H9 (cell line): ENCODE measurements around the gene BEST1. TPM values are rescaled to one million over a fixed set of nuclear protein-coding genes. Genes with fewer than 3 reads are reported as not detected.

ENCODE experiments used
- DNase-seq: peaks from one replicate; pipeline ENCODE4 v3.0.0-alpha.2; 2017
- H2AFZ ChIP-seq: one replicate; pipeline ENCODE4 v1.6.1; 2013; ENCODE audit warnings: mild to moderate bottlenecking, low read length, control low read depth, moderate library complexity
- H2AK5ac ChIP-seq: 2 replicates; pipeline ENCODE4 v1.6.1; 2013; ENCODE audit warnings: low read length, control low read depth, mixed read lengths; ENCODE audit not compliant: insufficient read length
- H2BK120ac ChIP-seq: one replicate; pipeline ENCODE4 v1.6.1; 2013; ENCODE audit warnings: low read depth, mild to moderate bottlenecking, low read length, control low read depth, inconsistent platforms; ENCODE audit not compliant: poor library complexity, severe bottlenecking
- H2BK12ac ChIP-seq: 2 replicates; pipeline ENCODE4 v1.6.1; 2013; ENCODE audit warnings: low read length, control low read depth, mixed read lengths, low read depth; ENCODE audit not compliant: insufficient read length
- H2BK15ac ChIP-seq: 2 replicates; pipeline ENCODE4 v1.6.1; 2013; ENCODE audit warnings: low read depth, low read length, control low read depth
- H2BK20ac ChIP-seq: one replicate; pipeline ENCODE4 v1.6.1; 2013; ENCODE audit warnings: low read depth, mild to moderate bottlenecking, low read length, control low read depth, inconsistent platforms; ENCODE audit not compliant: poor library complexity, severe bottlenecking
- H2BK5ac ChIP-seq: 2 replicates; pipeline ENCODE4 v1.6.1; 2013; ENCODE audit warnings: low read length, control low read depth, mixed read lengths; ENCODE audit not compliant: insufficient read length
- H3K14ac ChIP-seq: 2 replicates; pipeline ENCODE4 v1.6.1; 2013; ENCODE audit warnings: low read length, control low read depth; ENCODE audit not compliant: insufficient read depth
- H3K18ac ChIP-seq: 2 replicates; pipeline ENCODE4 v1.6.1; 2013; ENCODE audit warnings: low read depth, mild to moderate bottlenecking, mixed read lengths, low read length, control low read depth; ENCODE audit not compliant: insufficient read length
- H3K23ac ChIP-seq: 2 replicates; pipeline ENCODE4 v1.6.1; 2013; ENCODE audit warnings: low read length, control low read depth, mixed read lengths, low read depth; ENCODE audit not compliant: insufficient read length
- H3K23me2 ChIP-seq: 2 replicates; pipeline ENCODE4 v1.6.1; 2013; ENCODE audit warnings: low read depth, mild to moderate bottlenecking, mixed read lengths, low read length, control low read depth; ENCODE audit not compliant: insufficient read length, poor library complexity, severe bottlenecking
- H3K27ac ChIP-seq: 2 replicates; pipeline ENCODE4 v1.5.1; 2013; ENCODE audit warnings: low read length, control low read depth, mixed read lengths, low read depth; ENCODE audit not compliant: insufficient read length
- H3K27me3 ChIP-seq: 2 replicates; pipeline ENCODE4 v1.6.1; 2013; ENCODE audit warnings: low read length, control low read depth, inconsistent platforms; ENCODE audit not compliant: insufficient read depth
- H3K4ac ChIP-seq: 2 replicates; pipeline ENCODE4 v1.6.1; 2013; ENCODE audit warnings: low read depth, mild to moderate bottlenecking, control low read depth, inconsistent platforms, low read length, moderate library complexity
- H3K4me1 ChIP-seq: 2 replicates; pipeline ENCODE4 v1.6.1; 2013; ENCODE audit warnings: low read length, control low read depth, inconsistent platforms; ENCODE audit not compliant: insufficient read depth
- H3K4me2 ChIP-seq: 2 replicates; pipeline ENCODE4 v1.6.1; 2013; ENCODE audit warnings: low read length, control low read depth, mixed read lengths; ENCODE audit not compliant: insufficient read length, insufficient read depth
- H3K56ac ChIP-seq: 2 replicates; pipeline ENCODE4 v1.6.1; 2013; ENCODE audit warnings: low read depth, mild to moderate bottlenecking, mixed read lengths, low read length, control low read depth; ENCODE audit not compliant: insufficient read length
- H3K79me1 ChIP-seq: 2 replicates; pipeline ENCODE4 v1.6.1; 2013; ENCODE audit warnings: low read depth, mild to moderate bottlenecking, moderate library complexity, low read length, control low read depth, inconsistent platforms; ENCODE audit not compliant: insufficient read depth, poor library complexity, severe bottlenecking
- H3K79me2 ChIP-seq: 2 replicates; pipeline ENCODE4 v1.6.1; 2013; ENCODE audit warnings: low read length, control low read depth, inconsistent platforms; ENCODE audit not compliant: insufficient read depth
- H3K9ac ChIP-seq: 2 replicates; pipeline ENCODE4 v1.6.1; 2013; ENCODE audit warnings: low read length, control low read depth, mixed read lengths; ENCODE audit not compliant: insufficient read length; ENCODE audit errors: extremely low read depth
- H3K9me3 ChIP-seq: one replicate; pipeline ENCODE4 v1.6.1; 2013; ENCODE audit warnings: low read depth, low read length, inconsistent platforms; ENCODE audit not compliant: control insufficient read depth
- H3T11ph ChIP-seq: one replicate; pipeline ENCODE4 v1.6.1; 2013; ENCODE audit warnings: mild to moderate bottlenecking, low read length, control low read depth, inconsistent platforms
- H4K20me1 ChIP-seq: one replicate; pipeline ENCODE4 v1.6.1; 2013; ENCODE audit not compliant: control insufficient read depth, insufficient read length, insufficient read depth
- H4K5ac ChIP-seq: 2 replicates; pipeline ENCODE4 v1.6.1; 2013; ENCODE audit warnings: low read depth, mild to moderate bottlenecking, mixed read lengths, low read length, control low read depth; ENCODE audit not compliant: insufficient read length
- H4K8ac ChIP-seq: replicated peaks from 2 replicates; pipeline ENCODE4 v1.6.1; 2013; ENCODE audit warnings: low read length, control low read depth, mixed read lengths, low read depth; ENCODE audit not compliant: insufficient read length
- H4K91ac ChIP-seq: 2 replicates; pipeline ENCODE4 v1.6.1; 2013; ENCODE audit warnings: low read depth, mild to moderate bottlenecking, moderate library complexity, mixed read lengths, low read length, control low read depth; ENCODE audit not compliant: insufficient read length
- H3K27ac Mint-ChIP-seq, 3 experiments: 2 replicates in 2 of 3; 3 replicates in 1 of 3; pipeline ENCODE4 v1.8.0; 2020 to 2021; ENCODE audit warnings: mixed read lengths in 3 of 3, mild to moderate bottlenecking in 1 of 3, moderate library complexity in 1 of 3
- H3K27me3 Mint-ChIP-seq: 2 replicates; pipeline ENCODE4 v1.8.0; 2021; ENCODE audit warnings: low read depth, mild to moderate bottlenecking, moderate library complexity, mixed read lengths
- H3K36me3 Mint-ChIP-seq, 3 experiments: 2 replicates in 2 of 3; 3 replicates in 1 of 3; pipeline ENCODE4 v1.8.0; 2020 to 2021; ENCODE audit warnings: low read depth in 3 of 3, mixed read lengths in 3 of 3; ENCODE audit not compliant: insufficient read depth in 1 of 3
- H3K4me1 Mint-ChIP-seq, 2 experiments: 2 replicates each; pipeline ENCODE4 v1.8.0; 2020; ENCODE audit warnings: mixed read lengths in 2 of 2
- H3K4me3 Mint-ChIP-seq, 2 experiments: 2 replicates in 1 of 2; 3 replicates in 1 of 2; pipeline ENCODE4 v1.8.0; 2020 to 2021; ENCODE audit warnings: mild to moderate bottlenecking in 2 of 2, mixed read lengths in 2 of 2, moderate library complexity in 1 of 2
- H3K9me3 Mint-ChIP-seq, 2 experiments: 2 replicates in 1 of 2; 3 replicates in 1 of 2; pipeline ENCODE4 v1.8.0; 2020; ENCODE audit warnings: mild to moderate bottlenecking in 2 of 2, mixed read lengths in 2 of 2, moderate library complexity in 1 of 2
- WGBS: extraction: QIAGEN DNeasy Blood & Tissue Kit; methylation state at CpG from one replicate; pipeline ENCODE4 v1.1.7; 2013; ENCODE audit warnings: missing lambda C conversion rate, low lambda C conversion rate, mixed read lengths; ENCODE audit not compliant: insufficient read length; ENCODE audit errors: extremely low coverage; 5-methylcytosine and 5-hydroxymethylcytosine counted together
- total RNA-seq: library from RNA; stranded (reverse); gene quantifications from 2 replicates; pipeline ENCODE4 v1.2.1, GENCODE V29; 2021
- TF ChIP-seq, protein P1 (sequence below): fragments of 200-600 bp; sonication (generic); conservative IDR thresholded peaks from 3 replicates; pipeline ENCODE4 v1.8.0; 2021; ENCODE audit warnings: antibody characterized with exemption, mild to moderate bottlenecking

BEST1 gene
- total RNA-seq, 1 experiment from 2014 or later = 0.24 TPM

DNA sequence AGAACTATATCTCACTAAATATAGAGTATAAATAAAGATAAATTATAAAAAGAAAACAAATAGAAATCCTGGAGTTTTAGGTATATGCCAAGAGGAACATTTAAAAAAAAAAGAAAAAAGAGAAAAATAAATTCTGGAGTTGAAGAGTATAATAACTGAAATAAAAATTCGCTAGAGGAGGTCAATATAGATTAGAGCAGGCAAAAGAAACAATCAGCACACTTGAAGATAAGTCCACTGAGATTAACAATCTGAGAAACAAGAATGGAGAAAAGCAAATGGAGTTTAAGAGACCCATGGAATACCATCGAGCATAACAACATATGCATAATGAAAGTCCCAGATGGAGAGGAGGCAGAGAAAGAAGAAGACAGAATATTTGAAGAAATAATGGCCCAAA lies 14.3 kb upstream of the BEST1 start:
- TF ChIP-seq, protein P1, sequence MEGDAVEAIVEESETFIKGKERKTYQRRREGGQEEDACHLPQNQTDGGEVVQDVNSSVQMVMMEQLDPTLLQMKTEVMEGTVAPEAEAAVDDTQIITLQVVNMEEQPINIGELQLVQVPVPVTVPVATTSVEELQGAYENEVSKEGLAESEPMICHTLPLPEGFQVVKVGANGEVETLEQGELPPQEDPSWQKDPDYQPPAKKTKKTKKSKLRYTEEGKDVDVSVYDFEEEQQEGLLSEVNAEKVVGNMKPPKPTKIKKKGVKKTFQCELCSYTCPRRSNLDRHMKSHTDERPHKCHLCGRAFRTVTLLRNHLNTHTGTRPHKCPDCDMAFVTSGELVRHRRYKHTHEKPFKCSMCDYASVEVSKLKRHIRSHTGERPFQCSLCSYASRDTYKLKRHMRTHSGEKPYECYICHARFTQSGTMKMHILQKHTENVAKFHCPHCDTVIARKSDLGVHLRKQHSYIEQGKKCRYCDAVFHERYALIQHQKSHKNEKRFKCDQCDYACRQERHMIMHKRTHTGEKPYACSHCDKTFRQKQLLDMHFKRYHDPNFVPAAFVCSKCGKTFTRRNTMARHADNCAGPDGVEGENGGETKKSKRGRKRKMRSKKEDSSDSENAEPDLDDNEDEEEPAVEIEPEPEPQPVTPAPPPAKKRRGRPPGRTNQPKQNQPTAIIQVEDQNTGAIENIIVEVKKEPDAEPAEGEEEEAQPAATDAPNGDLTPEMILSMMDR = no peak
- H4K20me1 ChIP-seq = no peaks in the 10 kb centered on the region
- no peak overlapping the region for H2BK12ac ChIP-seq
- no peaks in the 10 kb centered on the region for H3K79me2 ChIP-seq
- Mint-ChIP-seq H3K4me3 (no peak overlapping the region), H3K36me3 (peaks cover 0 to 9% (median 2%) of the 10 kb centered on the region in 3 experiments; a peak in 3 of 7 replicates), H3K4me1 (no peaks in the 10 kb centered on the region), H3K27me3 (peaks cover 14% of the 10 kb centered on the region), H3K27ac (no peak overlapping the region), H3K9me3 (peaks cover 18 to 20% of the 10 kb centered on the region in 2 experiments)
- H3K4me1 ChIP-seq = no peaks in the 10 kb centered on the region
- H3K18ac ChIP-seq = no peak overlapping the region
- no peak overlapping the region for H2AFZ ChIP-seq
- H3K23me2 ChIP-seq = no peaks in the 10 kb centered on the region
- H2BK20ac ChIP-seq = no peak overlapping the region
- no CpG with 5 or more reads among the region's 2 CpGs for WGBS
- no peak overlapping the region for H2BK15ac ChIP-seq
- no peak overlapping the region for H3K27ac ChIP-seq
- no peak overlapping the region for H2BK120ac ChIP-seq
- DNase-seq = no peak
- no peak overlapping the region for H4K91ac ChIP-seq
- no peak overlapping the region for H3K9ac ChIP-seq
- H3K14ac ChIP-seq = no peak overlapping the region
- no peak overlapping the region for H3K4me2 ChIP-seq
- no peak overlapping the region for H3T11ph ChIP-seq
- no peak overlapping the region for H4K8ac ChIP-seq
- no peak overlapping the region for H3K4ac ChIP-seq
- H3K56ac ChIP-seq = no peak overlapping the region
- H2BK5ac ChIP-seq = no peak overlapping the region
- no peaks in the 10 kb centered on the region for H3K79me1 ChIP-seq
- H2AK5ac ChIP-seq = no peak overlapping the region
- H3K9me3 ChIP-seq = no peaks in the 10 kb centered on the region
- H3K27me3 ChIP-seq = no peaks in the 10 kb centered on the region
- H4K5ac ChIP-seq = no peak overlapping the region
- H3K23ac ChIP-seq = no peak overlapping the region
